HG03064 (cell line): ENCODE data around the gene RAI1.
"Not testable (repeated sequence)": the region's sequence is repeated elsewhere in the genome, so short reads cannot be mapped to it uniquely, and the experiment has no call there.

ENCODE experiments used
- ATAC-seq: cut with Tn5 transposase; IDR thresholded peaks from one replicate; pipeline ENCODE4 v1.9.1; 2021; ENCODE audit warnings: low read depth; ENCODE audit not compliant: unreplicated experiment

RAI1 gene

GRCh38 chr17:17681187-17681743, at the start of gene RAI1:
Gene RAI1, plus strand, starts transcription at chr17:17681458. Its CDS starts 111,491 bp downstream, at chr17:17792949.
- no peak for ATAC-seq

GRCh38 chr17:17632690-17633089, 48.6 kb upstream of the RAI1 start:
- not testable (repeated sequence) for ATAC-seq

- no peak for ATAC-seq
Measured at GRCh38 chr17:17633310-17633709, 47.9 kb upstream of the RAI1 start.

GRCh38 chr17:17635126-17635525, 46.1 kb upstream of the RAI1 start:
- no peak for ATAC-seq

GRCh38 chr17:17635537-17636271, 45.6 kb upstream of the RAI1 start:
- ATAC-seq: not testable (repeated sequence)

GRCh38 chr17:17636272-17636885, 44.9 kb upstream of the RAI1 start:
- ATAC-seq: no peak

- no peak for ATAC-seq
Measured at GRCh38 chr17:17638467-17638866, 42.8 kb upstream of the RAI1 start.

GRCh38 chr17:17639661-17640270, 41.5 kb upstream of the RAI1 start:
- ATAC-seq: not testable (repeated sequence)

GRCh38 chr17:17641621-17642409, 39.4 kb upstream of the RAI1 start:
- ATAC-seq: no peak

- ATAC-seq: not testable (repeated sequence)
Measured at GRCh38 chr17:17645148-17645547, 36.1 kb upstream of the RAI1 start.

- no peak for ATAC-seq
Measured at GRCh38 chr17:17645961-17646360, 35.3 kb upstream of the RAI1 start.

- ATAC-seq: no peak
Measured at GRCh38 chr17:17647524-17648178, 33.6 kb upstream of the RAI1 start.

GRCh38 chr17:17648762-17649161, 32.5 kb upstream of the RAI1 start:
- no peak for ATAC-seq

GRCh38 chr17:17650959-17651358, 30.3 kb upstream of the RAI1 start:
- no peak for ATAC-seq

- no peak for ATAC-seq
Measured at GRCh38 chr17:17653343-17653742, 27.9 kb upstream of the RAI1 start.

GRCh38 chr17:17659340-17659739, 21.9 kb upstream of the RAI1 start:
- no peak for ATAC-seq

- no peak for ATAC-seq
Measured at GRCh38 chr17:17661134-17661533, 20.1 kb upstream of the RAI1 start.

- ATAC-seq: no peak
Measured at GRCh38 chr17:17661834-17662385, 19.3 kb upstream of the RAI1 start.

- no peak for ATAC-seq
Measured at GRCh38 chr17:17663160-17664063, 17.8 kb upstream of the RAI1 start.
